ENCODE results near the gene PHLPP2. TPM values are rescaled to one million over a fixed set of nuclear protein-coding genes. Genes with fewer than 3 reads are reported as not detected.
A peak's percentile ranks its signal among the peaks of the same experiment; 100 is the strongest.

PHLPP2 gene
- total and polyA plus RNA-seq, 10 of the 15 experiments (the other 5 are each of a cell fraction or from before 2014, with no cell fraction given): 1.0 to 13.2 (median 7.0) TPM

DNA sequence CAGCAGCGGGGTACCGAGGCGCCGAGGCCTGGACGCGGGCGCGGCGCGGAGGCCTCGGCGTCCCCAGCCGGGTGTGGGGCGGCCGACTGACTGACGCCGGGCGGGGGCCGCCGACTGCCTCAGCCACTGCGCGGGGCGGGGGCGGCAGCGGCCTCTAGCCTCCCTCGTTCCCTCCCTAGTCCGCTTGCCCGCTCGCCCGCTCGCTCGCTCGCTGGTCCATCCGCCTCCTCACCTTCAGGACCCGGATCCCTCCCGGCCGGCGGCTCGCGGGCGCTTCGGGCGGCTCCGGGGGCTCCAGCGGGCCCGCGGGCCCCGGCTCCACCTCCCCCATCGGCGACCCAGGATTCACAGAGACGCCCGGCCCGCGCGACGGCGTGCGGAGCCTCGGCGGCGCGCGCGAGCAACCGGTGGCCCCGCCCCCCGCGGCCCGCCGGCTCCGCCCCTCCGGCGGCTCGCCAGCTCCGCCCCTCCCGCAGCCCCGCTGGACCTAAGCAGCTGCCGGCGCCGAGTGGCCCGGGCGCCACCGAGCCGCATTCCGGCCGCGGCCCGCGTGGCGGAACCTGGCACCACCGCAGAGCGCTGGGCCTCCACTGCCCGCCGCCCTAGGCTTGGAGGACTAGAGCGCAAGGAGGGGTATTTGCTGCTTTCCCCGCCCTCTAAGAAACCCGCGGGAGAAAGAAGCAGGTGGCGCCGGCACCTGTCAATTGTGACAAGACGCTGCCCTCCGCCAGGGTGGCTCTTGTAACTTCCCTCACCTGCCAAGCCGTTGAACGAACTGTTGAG lies 773 bp downstream of the PHLPP2 start (continued):
- peak; percentile 12 to 38; a peak in 2 of 4 replicates for TF ChIP-seq BHLHE40 (IDR thresholded peaks at IDR 0.05; ENCODE audit: borderline replicate concordance in 1 of 2, low read depth in 2 of 2, low read length in 1 of 2)

DNA sequence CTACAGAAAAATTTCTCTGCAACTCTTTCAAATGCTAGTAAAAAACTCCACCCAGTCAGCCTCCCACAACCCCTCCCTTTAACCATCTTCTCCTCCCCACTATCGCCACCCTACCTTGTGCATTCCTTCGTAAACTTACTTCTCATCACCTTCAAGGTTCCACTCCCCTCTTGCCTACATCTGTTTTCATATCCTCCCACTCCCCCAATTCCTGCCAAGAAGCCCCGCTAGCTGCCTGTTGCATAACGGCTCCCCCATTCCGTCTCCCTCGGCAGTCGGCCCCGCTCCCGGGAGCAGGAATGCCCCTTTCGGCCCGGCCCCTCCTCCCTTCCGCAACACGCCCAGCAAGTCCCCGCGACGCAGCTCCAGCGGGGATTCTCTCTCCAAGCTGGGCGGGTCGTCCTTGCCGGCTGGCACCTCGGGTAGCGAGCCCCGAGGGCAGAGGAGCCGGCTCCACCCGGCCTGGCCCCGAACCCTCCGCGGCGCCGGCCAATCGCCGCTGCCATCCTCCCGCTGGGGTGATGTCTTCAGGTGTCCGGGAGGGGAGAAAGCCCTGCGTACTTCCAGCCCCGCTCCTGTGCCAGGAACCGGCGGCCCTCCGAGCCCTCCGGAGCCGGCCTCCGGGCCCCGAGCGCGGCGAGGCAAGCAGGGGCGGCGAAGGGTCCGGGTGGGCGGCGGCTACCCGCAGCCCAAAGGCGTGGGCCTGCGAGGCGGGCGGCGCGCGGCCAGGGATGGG lies 1.5 kb downstream of the PHLPP2 start:
- H2AFZ ChIP-seq (ENCODE audit: control insufficient read depth, low read depth, low read length): peak overlapping the region; percentile 87
- ChIA-PET CTCF (interaction anchor here (1.5 kb wide), 1 partner anchor 10 kb away, joined by 3 read pairs; no protein-coding TSS in a partner anchor), RAD21 (ENCODE audit: unreplicated experiment) (interaction anchor here (0.6 to 1.5 kb wide), 4 partner anchors 114 to 161 kb away, joined by 3 to 5 read pairs (median 3); partner anchors contain the start of gene ZNF821), SMC1A (ENCODE audit: uncharacterized antibody, unreplicated experiment) (no interaction called here), POLR2A (interaction anchor here (1.1 kb wide), 1 partner anchor 160 kb away, joined by 3 read pairs; no protein-coding TSS in a partner anchor)
- DNase-seq (ENCODE audit: low read depth, low spot score): no peak
- H3K27ac ChIP-seq (ENCODE audit: control insufficient read depth, insufficient read depth): peak overlapping the region; percentile 58
- no peaks in the 10 kb centered on the region for H3K36me3 ChIP-seq (ENCODE audit: control insufficient read depth in 2 of 2, insufficient read depth in 2 of 2, low read length in 1 of 2)
- peak overlapping the region; percentile 81 for H3K4me3 ChIP-seq
- H3K9me3 ChIP-seq (replicated peaks; ENCODE audit: control insufficient read depth, insufficient read depth, low read length): no peaks in the 10 kb centered on the region
- no TSS peak for BruUV-seq (replicated peaks)
- H3K9ac ChIP-seq (ENCODE audit: control insufficient read depth, insufficient read depth, low read length): peak overlapping the region; percentile 67
- H3K27me3 ChIP-seq (replicated peaks in 1 of 2; ENCODE audit: control insufficient read depth in 2 of 2, insufficient read depth in 2 of 2, low read length in 1 of 2): no peaks in the 10 kb centered on the region
- peaks cover 5% of the 10 kb centered on the region for H3K79me2 ChIP-seq (ENCODE audit: control insufficient read depth, insufficient read depth, low read length)
- peak; percentile 52 for FAIRE-seq
- H3K4me2 ChIP-seq (ENCODE audit: control insufficient read depth, insufficient read depth): peak overlapping the region; percentile 80
- under 1% methylated on average over 57 of the region's 59 CpGs for WGBS (ENCODE audit: insufficient coverage, insufficient replicate concordance, low lambda C conversion rate, missing lambda C conversion rate)
- ATAC-seq: peak; percentile 72
- in situ Hi-C loops (cut with MboI): no loop called here
- no peaks in the 10 kb centered on the region for H4K20me1 ChIP-seq (ENCODE audit: control insufficient read depth, insufficient read depth)
- peaks cover 10% of the 10 kb centered on the region for H3K4me1 ChIP-seq (ENCODE audit: control insufficient read depth, insufficient read depth, low read length)
- intact Hi-C loops (cut with micrococcal nuclease; ENCODE audit: unreplicated experiment): loop anchor here (1.0 kb wide), 1 partner anchor 160 kb away; no protein-coding TSS in a partner anchor
- TF ChIP-seq, protein P1, sequence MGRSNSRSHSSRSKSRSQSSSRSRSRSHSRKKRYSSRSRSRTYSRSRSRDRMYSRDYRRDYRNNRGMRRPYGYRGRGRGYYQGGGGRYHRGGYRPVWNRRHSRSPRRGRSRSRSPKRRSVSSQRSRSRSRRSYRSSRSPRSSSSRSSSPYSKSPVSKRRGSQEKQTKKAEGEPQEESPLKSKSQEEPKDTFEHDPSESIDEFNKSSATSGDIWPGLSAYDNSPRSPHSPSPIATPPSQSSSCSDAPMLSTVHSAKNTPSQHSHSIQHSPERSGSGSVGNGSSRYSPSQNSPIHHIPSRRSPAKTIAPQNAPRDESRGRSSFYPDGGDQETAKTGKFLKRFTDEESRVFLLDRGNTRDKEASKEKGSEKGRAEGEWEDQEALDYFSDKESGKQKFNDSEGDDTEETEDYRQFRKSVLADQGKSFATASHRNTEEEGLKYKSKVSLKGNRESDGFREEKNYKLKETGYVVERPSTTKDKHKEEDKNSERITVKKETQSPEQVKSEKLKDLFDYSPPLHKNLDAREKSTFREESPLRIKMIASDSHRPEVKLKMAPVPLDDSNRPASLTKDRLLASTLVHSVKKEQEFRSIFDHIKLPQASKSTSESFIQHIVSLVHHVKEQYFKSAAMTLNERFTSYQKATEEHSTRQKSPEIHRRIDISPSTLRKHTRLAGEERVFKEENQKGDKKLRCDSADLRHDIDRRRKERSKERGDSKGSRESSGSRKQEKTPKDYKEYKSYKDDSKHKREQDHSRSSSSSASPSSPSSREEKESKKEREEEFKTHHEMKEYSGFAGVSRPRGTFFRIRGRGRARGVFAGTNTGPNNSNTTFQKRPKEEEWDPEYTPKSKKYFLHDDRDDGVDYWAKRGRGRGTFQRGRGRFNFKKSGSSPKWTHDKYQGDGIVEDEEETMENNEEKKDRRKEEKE (IDR thresholded peaks at IDR 0.05): no peak
- no peak; the same call in 1 of the 2 replicates for TF ChIP-seq LARP7 (IDR thresholded peaks at IDR 0.05)
- no peak for TF ChIP-seq ZNF207 (IDR thresholded peaks at IDR 0.05; ENCODE audit: borderline replicate concordance)
- no peak for TF ChIP-seq EP300 (IDR thresholded peaks at IDR 0.05; ENCODE audit: borderline replicate concordance in 1 of 2, control insufficient read depth in 1 of 2, low read depth in 2 of 2, low read length in 2 of 2)
- TF ChIP-seq BACH1 (IDR thresholded peaks at IDR 0.05; ENCODE audit: borderline replicate concordance): no peak
- TF ChIP-seq DPF2 (IDR thresholded peaks at IDR 0.05): no peak
- TF ChIP-seq, protein P2, sequence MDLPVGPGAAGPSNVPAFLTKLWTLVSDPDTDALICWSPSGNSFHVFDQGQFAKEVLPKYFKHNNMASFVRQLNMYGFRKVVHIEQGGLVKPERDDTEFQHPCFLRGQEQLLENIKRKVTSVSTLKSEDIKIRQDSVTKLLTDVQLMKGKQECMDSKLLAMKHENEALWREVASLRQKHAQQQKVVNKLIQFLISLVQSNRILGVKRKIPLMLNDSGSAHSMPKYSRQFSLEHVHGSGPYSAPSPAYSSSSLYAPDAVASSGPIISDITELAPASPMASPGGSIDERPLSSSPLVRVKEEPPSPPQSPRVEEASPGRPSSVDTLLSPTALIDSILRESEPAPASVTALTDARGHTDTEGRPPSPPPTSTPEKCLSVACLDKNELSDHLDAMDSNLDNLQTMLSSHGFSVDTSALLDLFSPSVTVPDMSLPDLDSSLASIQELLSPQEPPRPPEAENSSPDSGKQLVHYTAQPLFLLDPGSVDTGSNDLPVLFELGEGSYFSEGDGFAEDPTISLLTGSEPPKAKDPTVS (IDR thresholded peaks at IDR 0.05; ENCODE audit: low read depth, low read length): no peak
- no peak for TF ChIP-seq KDM1A (IDR thresholded peaks at IDR 0.05; ENCODE audit: borderline replicate concordance)
- no peak for TF ChIP-seq HDAC6 (IDR thresholded peaks at IDR 0.05; ENCODE audit: unreplicated experiment)
- TF ChIP-seq, protein P3, sequence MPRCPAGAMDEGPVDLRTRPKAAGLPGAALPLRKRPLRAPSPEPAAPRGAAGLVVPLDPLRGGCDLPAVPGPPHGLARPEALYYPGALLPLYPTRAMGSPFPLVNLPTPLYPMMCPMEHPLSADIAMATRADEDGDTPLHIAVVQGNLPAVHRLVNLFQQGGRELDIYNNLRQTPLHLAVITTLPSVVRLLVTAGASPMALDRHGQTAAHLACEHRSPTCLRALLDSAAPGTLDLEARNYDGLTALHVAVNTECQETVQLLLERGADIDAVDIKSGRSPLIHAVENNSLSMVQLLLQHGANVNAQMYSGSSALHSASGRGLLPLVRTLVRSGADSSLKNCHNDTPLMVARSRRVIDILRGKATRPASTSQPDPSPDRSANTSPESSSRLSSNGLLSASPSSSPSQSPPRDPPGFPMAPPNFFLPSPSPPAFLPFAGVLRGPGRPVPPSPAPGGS (IDR thresholded peaks at IDR 0.05; ENCODE audit: borderline replicate concordance, insufficient read depth, low read depth, low read length, poor library complexity, severe bottlenecking): no peak
- TF ChIP-seq POU2F2 (IDR thresholded peaks at IDR 0.05; ENCODE audit: borderline replicate concordance, low read depth, low read length): no peak
- no peak for TF ChIP-seq BHLHE40 (IDR thresholded peaks at IDR 0.05; ENCODE audit: borderline replicate concordance in 1 of 2, low read depth in 2 of 2, low read length in 1 of 2)
- no peak for TF ChIP-seq MTA3 (IDR thresholded peaks at IDR 0.05; ENCODE audit: borderline replicate concordance, low read length)

Measured in GM12878 (cell line).